Urinary bladder (tissue), 4 donors: ENCODE results near the gene LARP4. TPM values are rescaled to one million over a fixed set of nuclear protein-coding genes. Genes with fewer than 3 reads are reported as not detected.
"Not testable (repeated sequence)": the region's sequence is repeated elsewhere in the genome, so short reads cannot be mapped to it uniquely, and the experiment has no call there.

Experiments
- DNase-seq: peaks from one replicate; pipeline ENCODE4 v3.0.0-alpha.2; 2015; ENCODE audit errors: extremely low spot score
- H3K27ac ChIP-seq: one replicate; pipeline ENCODE4 v1.5.1; 2013; ENCODE audit warnings: low read depth, mild to moderate bottlenecking, moderate library complexity
- H3K36me3 ChIP-seq: one replicate; pipeline ENCODE4 v1.6.1; 2013; ENCODE audit warnings: mild to moderate bottlenecking, moderate library complexity; ENCODE audit not compliant: insufficient read depth
- H3K4me1 ChIP-seq: one replicate; pipeline ENCODE4 v1.6.1; 2013; ENCODE audit warnings: mild to moderate bottlenecking, moderate library complexity; ENCODE audit not compliant: insufficient read depth
- H3K4me3 ChIP-seq: one replicate; pipeline ENCODE4 v1.5.1; 2013; ENCODE audit warnings: low read depth, low read length
- WGBS: extraction: QIAGEN DNeasy Blood & Tissue Kit; methylation state at CpG from one replicate; pipeline ENCODE4 v1.1.7; 2013; 5-methylcytosine and 5-hydroxymethylcytosine counted together
- polyA plus RNA-seq: library from polyadenylated mRNA; stranded (reverse); fragments of 200-250 nt; gene quantifications from one replicate; pipeline ENCODE4 v1.2.3, GENCODE V29; 2013
- total RNA-seq: library from RNA; depleted of rRNA; stranded (reverse); fragments of >200 nt; gene quantifications from one replicate; pipeline ENCODE4 v1.2.3, GENCODE V29; 2014
- donor health status: healthy with polysubstance abuse.
- donor health status: healthy.

LARP4 gene
- total and polyA plus RNA-seq, 2 donors = 11.3 to 77.5 TPM

- Histone ChIP-seq H3K36me3 (no peaks in the 10 kb centered on the region), H3K4me3 (no peak overlapping the region), H3K4me1 (no peaks in the 10 kb centered on the region), H3K27ac (no peak overlapping the region)
- DNase-seq = no peak
- WGBS = 95% methylated on average over 3 of the region's 3 CpGs
Observed at GRCh38 chr12:50467439-50467838, 66.8 kb downstream of the LARP4 start.

- peaks cover 2% of the 10 kb centered on the region for H3K36me3 ChIP-seq
- no peak overlapping the region for H3K27ac ChIP-seq
- no peak for DNase-seq
- H3K4me3 ChIP-seq = no peak overlapping the region
- WGBS = 85% methylated on average over 1 of the region's 1 CpG
- no peaks in the 10 kb centered on the region for H3K4me1 ChIP-seq
Observed at GRCh38 chr12:50477241-50477832, 76.7 kb downstream of the LARP4 start.

GRCh38 chr12:50482571-50482970 lies 81.9 kb downstream of the LARP4 start:
- DNase-seq = no peak
- Histone ChIP-seq H3K4me1 (no peaks in the 10 kb centered on the region), H3K36me3 (no peaks in the 10 kb centered on the region), H3K4me3 (no peak overlapping the region), H3K27ac (no peak overlapping the region)
- WGBS = 90% methylated on average over 4 of the region's 4 CpGs

- Histone ChIP-seq H3K27ac (no peak overlapping the region), H3K4me3 (no peak overlapping the region), H3K36me3 (no peaks in the 10 kb centered on the region), H3K4me1 (no peaks in the 10 kb centered on the region)
- WGBS = 95% methylated on average over 1 of the region's 1 CpG
- no peak for DNase-seq
Observed at GRCh38 chr12:50483488-50483887, 82.8 kb downstream of the LARP4 start.

- no peaks in the 10 kb centered on the region for H3K4me1 ChIP-seq
- no peak for DNase-seq
- WGBS = 73% methylated on average over 5 of the region's 5 CpGs
- no peaks in the 10 kb centered on the region for H3K36me3 ChIP-seq
- H3K27ac ChIP-seq = no peak overlapping the region
- H3K4me3 ChIP-seq = no peak overlapping the region
Observed at GRCh38 chr12:50488801-50489200, 88.1 kb downstream of the LARP4 start.

GRCh38 chr12:50498119-50498518 lies 97.4 kb downstream of the LARP4 start:
- not testable (repeated sequence) for DNase-seq, H3K4me1 ChIP-seq, H3K36me3 ChIP-seq, H3K4me3 ChIP-seq, H3K27ac ChIP-seq
- WGBS = 91% methylated on average over 11 of the region's 11 CpGs

GRCh38 chr12:50504798-50505674 lies 104.4 kb downstream of the LARP4 start, which contains the start of gene DIP2B:
DIP2B (plus strand) TSS chr12:50504985; CDS start chr12:50505141, 156 bp downstream.
- peak within 1 kb of the TSS; percentile 63 for H3K4me3 ChIP-seq
- no peaks in the 10 kb centered on the region for H3K36me3 ChIP-seq
- peak within 1 kb of the TSS; percentile 88 for H3K27ac ChIP-seq
- under 1% methylated on average over 77 of the region's 77 CpGs for WGBS
- DNase-seq = peak; percentile 70
- H3K4me1 ChIP-seq = no peaks in the 10 kb centered on the region

- WGBS = 2% methylated on average over 11 of the region's 11 CpGs
- DNase-seq = no peak
- peak overlapping the region; percentile 63 for H3K4me3 ChIP-seq
- H3K36me3 ChIP-seq = no peaks in the 10 kb centered on the region
- H3K27ac ChIP-seq = no peak overlapping the region
- no peaks in the 10 kb centered on the region for H3K4me1 ChIP-seq
Observed at GRCh38 chr12:50505675-50506530, 105.2 kb downstream of the LARP4 start.

- WGBS = 61% methylated on average over 2 of the region's 2 CpGs
- H3K4me3 ChIP-seq = no peak overlapping the region
- DNase-seq = no peak
- no peak overlapping the region for H3K27ac ChIP-seq
- no peaks in the 10 kb centered on the region for H3K36me3 ChIP-seq
- H3K4me1 ChIP-seq = no peaks in the 10 kb centered on the region
Observed at GRCh38 chr12:50506753-50507473, 106.2 kb downstream of the LARP4 start.

GRCh38 chr12:50507474-50507838 lies 106.8 kb downstream of the LARP4 start:
- Histone ChIP-seq H3K4me3 (no peak overlapping the region), H3K4me1 (no peaks in the 10 kb centered on the region), H3K36me3 (no peaks in the 10 kb centered on the region), H3K27ac (no peak overlapping the region)
- 80% methylated on average over 11 of the region's 11 CpGs for WGBS
- no peak for DNase-seq

- Histone ChIP-seq H3K27ac (no peak overlapping the region), H3K4me1 (no peaks in the 10 kb centered on the region), H3K4me3 (no peak overlapping the region), H3K36me3 (no peaks in the 10 kb centered on the region)
- 71% methylated on average over 2 of the region's 2 CpGs for WGBS
- DNase-seq = no peak
Observed at GRCh38 chr12:50507930-50508329, 107.2 kb downstream of the LARP4 start.

- Histone ChIP-seq H3K4me3 (no peak overlapping the region), H3K27ac (no peak overlapping the region)
Observed at GRCh38 chr12:50508414-50508813, 107.7 kb downstream of the LARP4 start.

More at GRCh38 chr12:50508414-50508813, 107.7 kb downstream of the LARP4 start:
- H3K4me1 ChIP-seq = no peaks in the 10 kb centered on the region
- no peaks in the 10 kb centered on the region for H3K36me3 ChIP-seq
- 88% methylated on average over 6 of the region's 6 CpGs for WGBS
- no peak for DNase-seq
